Measurements from ENCODE around the gene ANKRD53. TPM values are rescaled to one million over a fixed set of nuclear protein-coding genes. Genes with fewer than 3 reads are reported as not detected.

ANKRD53 gene
- total RNA-seq, 1 experiment from 2014 or later, result not detected

DNA sequence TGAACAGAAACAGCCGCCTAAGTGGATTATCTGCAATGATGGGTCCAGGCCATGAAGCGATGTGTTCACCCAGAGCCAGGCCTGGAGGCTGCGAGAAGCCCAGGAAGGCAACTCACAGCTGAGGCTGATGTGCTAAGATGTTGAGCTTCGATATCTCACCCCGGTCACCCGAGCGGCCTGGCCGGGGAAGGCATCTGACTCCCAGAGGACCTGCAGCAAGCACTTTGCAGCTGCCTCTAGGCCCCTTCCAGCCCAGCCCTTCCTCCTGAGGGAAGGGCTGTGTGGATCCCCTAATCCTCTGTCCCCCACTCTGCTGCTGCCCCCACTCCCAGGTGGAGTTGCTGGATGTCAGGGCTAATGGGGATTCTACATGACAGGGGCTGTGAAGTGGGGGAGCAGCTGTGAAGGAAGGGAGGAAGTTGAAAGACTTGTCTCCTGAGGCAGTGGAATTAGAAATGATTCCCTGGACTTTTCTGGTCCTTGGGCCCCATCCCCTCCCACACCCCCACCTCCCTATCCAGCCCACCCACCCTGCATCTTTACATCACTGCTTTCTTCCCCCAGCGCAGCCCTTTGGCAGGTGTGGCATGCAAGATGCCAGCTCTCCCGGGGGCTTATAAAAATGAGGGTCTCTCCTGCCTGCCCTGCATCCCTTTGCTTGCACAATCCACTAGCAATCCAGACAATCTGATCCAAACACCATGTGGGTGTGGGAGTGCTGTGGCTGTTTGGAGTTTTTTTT, 38.4 kb upstream of the ANKRD53 start:
- no TSS peak for BruUV-seq (replicated peaks)
- TF ChIP-seq ELF1 (IDR thresholded peaks at IDR 0.05; ENCODE audit: borderline replicate concordance, low read depth), result no peak
- TF ChIP-seq, protein P1, sequence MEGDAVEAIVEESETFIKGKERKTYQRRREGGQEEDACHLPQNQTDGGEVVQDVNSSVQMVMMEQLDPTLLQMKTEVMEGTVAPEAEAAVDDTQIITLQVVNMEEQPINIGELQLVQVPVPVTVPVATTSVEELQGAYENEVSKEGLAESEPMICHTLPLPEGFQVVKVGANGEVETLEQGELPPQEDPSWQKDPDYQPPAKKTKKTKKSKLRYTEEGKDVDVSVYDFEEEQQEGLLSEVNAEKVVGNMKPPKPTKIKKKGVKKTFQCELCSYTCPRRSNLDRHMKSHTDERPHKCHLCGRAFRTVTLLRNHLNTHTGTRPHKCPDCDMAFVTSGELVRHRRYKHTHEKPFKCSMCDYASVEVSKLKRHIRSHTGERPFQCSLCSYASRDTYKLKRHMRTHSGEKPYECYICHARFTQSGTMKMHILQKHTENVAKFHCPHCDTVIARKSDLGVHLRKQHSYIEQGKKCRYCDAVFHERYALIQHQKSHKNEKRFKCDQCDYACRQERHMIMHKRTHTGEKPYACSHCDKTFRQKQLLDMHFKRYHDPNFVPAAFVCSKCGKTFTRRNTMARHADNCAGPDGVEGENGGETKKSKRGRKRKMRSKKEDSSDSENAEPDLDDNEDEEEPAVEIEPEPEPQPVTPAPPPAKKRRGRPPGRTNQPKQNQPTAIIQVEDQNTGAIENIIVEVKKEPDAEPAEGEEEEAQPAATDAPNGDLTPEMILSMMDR (IDR thresholded peaks at IDR 0.05 in 2 of 3, conservative IDR thresholded peaks at IDR 0.05 in 1 of 3; ENCODE audit: borderline replicate concordance in 1 of 3, insufficient read depth in 1 of 3, low read depth in 2 of 3, low read length in 2 of 3), result no peak
- TF ChIP-seq JUND (IDR thresholded peaks at IDR 0.05), result no peak
- no peak for TF ChIP-seq RAD21 (IDR thresholded peaks at IDR 0.05; ENCODE audit: low read depth)
- TF ChIP-seq, protein P2, sequence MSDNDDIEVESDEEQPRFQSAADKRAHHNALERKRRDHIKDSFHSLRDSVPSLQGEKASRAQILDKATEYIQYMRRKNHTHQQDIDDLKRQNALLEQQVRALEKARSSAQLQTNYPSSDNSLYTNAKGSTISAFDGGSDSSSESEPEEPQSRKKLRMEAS (IDR thresholded peaks at IDR 0.05), result no peak
- no peak for TF ChIP-seq CBX3 (IDR thresholded peaks at IDR 0.05; ENCODE audit: low read depth)
- TF ChIP-seq, protein P3, sequence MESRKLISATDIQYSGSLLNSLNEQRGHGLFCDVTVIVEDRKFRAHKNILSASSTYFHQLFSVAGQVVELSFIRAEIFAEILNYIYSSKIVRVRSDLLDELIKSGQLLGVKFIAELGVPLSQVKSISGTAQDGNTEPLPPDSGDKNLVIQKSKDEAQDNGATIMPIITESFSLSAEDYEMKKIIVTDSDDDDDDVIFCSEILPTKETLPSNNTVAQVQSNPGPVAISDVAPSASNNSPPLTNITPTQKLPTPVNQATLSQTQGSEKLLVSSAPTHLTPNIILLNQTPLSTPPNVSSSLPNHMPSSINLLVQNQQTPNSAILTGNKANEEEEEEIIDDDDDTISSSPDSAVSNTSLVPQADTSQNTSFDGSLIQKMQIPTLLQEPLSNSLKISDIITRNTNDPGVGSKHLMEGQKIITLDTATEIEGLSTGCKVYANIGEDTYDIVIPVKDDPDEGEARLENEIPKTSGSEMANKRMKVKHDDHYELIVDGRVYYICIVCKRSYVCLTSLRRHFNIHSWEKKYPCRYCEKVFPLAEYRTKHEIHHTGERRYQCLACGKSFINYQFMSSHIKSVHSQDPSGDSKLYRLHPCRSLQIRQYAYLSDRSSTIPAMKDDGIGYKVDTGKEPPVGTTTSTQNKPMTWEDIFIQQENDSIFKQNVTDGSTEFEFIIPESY (IDR thresholded peaks at IDR 0.05; ENCODE audit: extremely low read depth, insufficient replicate concordance, low read length), result no peak
- no peak for TF ChIP-seq CEBPB (IDR thresholded peaks at IDR 0.05; ENCODE audit: low read depth)
- no peak for TF ChIP-seq ZNF274 (IDR thresholded peaks at IDR 0.05; ENCODE audit: low read depth, low read length)
- H3K9ac ChIP-seq (ENCODE audit: low read length), result no peak overlapping the region
- no peak for DNase-seq (ENCODE audit: low read depth, low spot score)
- CTCF ChIA-PET, result interaction anchor here (0.7 kb wide), 1 partner anchor 8 kb away, joined by 3 read pairs; no protein-coding TSS in a partner anchor
- no peaks in the 10 kb centered on the region; a peak in 1 of 4 replicates for H3K36me3 ChIP-seq (ENCODE audit: control insufficient read depth in 1 of 2, insufficient read depth in 2 of 2, low read length in 2 of 2)
- H4K20me1 ChIP-seq (ENCODE audit: insufficient read depth), result no peaks in the 10 kb centered on the region
- no peak overlapping the region for H3K27ac ChIP-seq (ENCODE audit: low read depth, low read length)
- RAD21 ChIA-PET (ENCODE audit: low non-redundant PET in 1 of 2, low total read pairs in 2 of 2, uncharacterized antibody in 2 of 2, unreplicated experiment in 2 of 2), result no interaction called here
- intact Hi-C loops (cut with micrococcal nuclease), result loop anchor here (10.0 kb wide), 1 partner anchor 635 kb away; the partner anchor contains the start of gene FAM136A
- peaks cover 0 to 4% of the 10 kb centered on the region in 2 experiments; a peak in 1 of 4 replicates for H3K4me1 ChIP-seq (ENCODE audit: control insufficient read depth in 1 of 2, insufficient read depth in 2 of 2, low read length in 2 of 2)
- POLR2A ChIA-PET, result no interaction called here
- no peaks in the 10 kb centered on the region for H3K27me3 ChIP-seq (ENCODE audit: insufficient read depth, low read length)
- no peak overlapping the region for H2AFZ ChIP-seq (ENCODE audit: low read depth, low read length, poor library complexity, severe bottlenecking)
- no peaks in the 10 kb centered on the region for H3K9me3 ChIP-seq (ENCODE audit: control insufficient read depth in 1 of 2, insufficient read depth in 1 of 2, low read depth in 1 of 2, low read length in 2 of 2)
- no peak for ATAC-seq
- no peak overlapping the region for H3K4me3 ChIP-seq (replicated peaks in 1 of 2; ENCODE audit: low read depth in 1 of 2, low read length in 2 of 2)
- H3K79me2 ChIP-seq (ENCODE audit: insufficient read depth, low read length), result no peaks in the 10 kb centered on the region
- H3K4me2 ChIP-seq (ENCODE audit: low read length), result no peak overlapping the region
- no peaks in the 10 kb centered on the region for H3K9me2 ChIP-seq (ENCODE audit: insufficient read depth)

All from HCT116 (cell line).